Neural cell (in vitro differentiated cells): ENCODE measurements around the gene TRAPPC2. TPM values are rescaled to one million over a fixed set of nuclear protein-coding genes. Genes with fewer than 3 reads are reported as not detected.

Experiments used
- H2AFZ ChIP-seq: fragments of 200-600, 300-800 bp; sonication (generic), shearing (Covaris generic); 2 replicates; pipeline ENCODE4 v1.6.0; 2014; ENCODE audit warnings: low read depth, mild to moderate bottlenecking, antibody characterized with exemption, low read length, moderate library complexity
- H3F3A ChIP-seq: fragments of 200-600 bp; shearing (Covaris generic); 2 replicates; pipeline ENCODE4 v1.6.1; 2016; ENCODE audit warnings: mild to moderate bottlenecking, moderate library complexity, mixed read lengths, antibody characterized with exemption, low read length; ENCODE audit not compliant: insufficient read depth, poor library complexity, severe bottlenecking
- H3K27ac ChIP-seq: fragments of 200-600, 300-800 bp; sonication (generic), shearing (Covaris generic); 2 replicates; pipeline ENCODE4 v1.5.1; 2014; ENCODE audit warnings: mild to moderate bottlenecking, low read length, moderate library complexity
- H3K27me3 ChIP-seq: fragments of 300-800, 200-600 bp; sonication (generic), shearing (Covaris generic); 2 replicates; pipeline ENCODE4 v1.6.0; 2014; ENCODE audit warnings: mild to moderate bottlenecking, low read depth, low read length, moderate library complexity; ENCODE audit not compliant: insufficient read depth
- H3K36me3 ChIP-seq: fragments of 300-800, 200-600 bp; sonication (generic), shearing (Covaris generic); 2 replicates; pipeline ENCODE4 v1.5.1; 2014; ENCODE audit warnings: mild to moderate bottlenecking, antibody characterized with exemption, low read length, moderate library complexity; ENCODE audit not compliant: insufficient read depth
- H3K4me2 ChIP-seq: fragments of 300-800, 200-600 bp; sonication (generic), shearing (Covaris generic); 2 replicates; pipeline ENCODE4 v1.6.0; 2014; ENCODE audit warnings: mild to moderate bottlenecking, low read length
- H3K4me3 ChIP-seq: fragments of 300-800, 200-600 bp; sonication (generic), shearing (Covaris generic); 2 replicates; pipeline ENCODE4 v1.5.1; 2014; ENCODE audit warnings: mild to moderate bottlenecking, low read length, moderate library complexity
- H3K79me2 ChIP-seq: fragments of 200-600 bp; shearing (Covaris generic); replicated peaks from 2 replicates; pipeline ENCODE4 v1.6.0; 2014; ENCODE audit warnings: mild to moderate bottlenecking, low read length, moderate library complexity; ENCODE audit not compliant: insufficient read depth
- H3K9ac ChIP-seq: fragments of 300-800, 200-600 bp; sonication (generic), shearing (Covaris generic); 2 replicates; pipeline ENCODE4 v1.6.1; 2016; ENCODE audit warnings: mild to moderate bottlenecking, low read length, mixed read lengths
- H3K9me2 ChIP-seq: fragments of 200-600 bp; shearing (Covaris generic); 2 replicates; pipeline ENCODE4 v1.6.1; 2016; ENCODE audit warnings: mild to moderate bottlenecking, low read length, mixed read lengths; ENCODE audit not compliant: insufficient read depth
- H3K9me3 ChIP-seq: fragments of 200-600, 300-800 bp; sonication (generic), shearing (Covaris generic); 2 replicates; pipeline ENCODE4 v1.6.1; 2016; ENCODE audit warnings: mild to moderate bottlenecking, mixed run types, low read length, moderate library complexity, mixed read lengths
- H4K20me1 ChIP-seq: fragments of 200-600 bp; shearing (Covaris generic); 2 replicates; pipeline ENCODE4 v1.6.1; 2016; ENCODE audit warnings: mild to moderate bottlenecking, mixed run types; ENCODE audit not compliant: insufficient read depth
- CTCF ChIP-seq: fragments of 450-650 bp; IDR thresholded peaks from 2 replicates; pipeline ENCODE4 v1.5.1; 2014; ENCODE audit warnings: antibody characterized with exemption, mild to moderate bottlenecking, moderate library complexity; ENCODE audit not compliant: poor library complexity, severe bottlenecking
- EP300 ChIP-seq: fragments of 450-650 bp; conservative IDR thresholded peaks from 2 replicates; pipeline ENCODE4 v1.6.1; 2014; ENCODE audit warnings: antibody characterized with exemption, mild to moderate bottlenecking, moderate library complexity; ENCODE audit not compliant: poor library complexity, severe bottlenecking
- EZH2 ChIP-seq: fragments of 200-600, 300-800 bp; shearing (Covaris generic), sonication (generic); IDR thresholded peaks from 2 replicates; pipeline ENCODE4 v1.6.1; 2014; ENCODE audit warnings: antibody characterized with exemption, low read length, borderline replicate concordance, mild to moderate bottlenecking; ENCODE audit not compliant: insufficient read depth, poor library complexity, severe bottlenecking
- MXI1 ChIP-seq: fragments of 450-650 bp; conservative IDR thresholded peaks from 2 replicates; pipeline ENCODE4 v1.6.1; 2014; ENCODE audit warnings: antibody characterized with exemption, mild to moderate bottlenecking; ENCODE audit not compliant: poor library complexity, severe bottlenecking
- POLR2AphosphoS5 ChIP-seq: IDR thresholded peaks from 2 replicates; pipeline ENCODE4 v1.6.1; 2012
- RAD21 ChIP-seq: fragments of 450-650 bp; conservative IDR thresholded peaks from 2 replicates; pipeline ENCODE4 v1.6.1; 2014; ENCODE audit warnings: antibody characterized with exemption, mild to moderate bottlenecking, moderate library complexity
- REST ChIP-seq: IDR thresholded peaks from 2 replicates; pipeline ENCODE4 v1.6.1; 2012; ENCODE audit warnings: borderline replicate concordance
- SMC3 ChIP-seq: fragments of 450-650 bp; conservative IDR thresholded peaks from 2 replicates; pipeline ENCODE4 v1.6.1; 2014; ENCODE audit warnings: antibody characterized with exemption, mild to moderate bottlenecking, moderate library complexity; ENCODE audit not compliant: poor library complexity
- TAF1 ChIP-seq: IDR thresholded peaks from 2 replicates; pipeline ENCODE4 v1.6.1; 2012; ENCODE audit warnings: low read depth
- polyA plus RNA-seq: library from polyadenylated mRNA; depleted of rRNA; stranded (reverse); fragments of >200 nt; gene quantifications from 2 replicates; pipeline ENCODE4 v1.2.3, GENCODE V29; 2014

Gene TRAPPC2
- polyA plus RNA-seq, 1 donor from 2014 or later: 94.2 TPM

GRCh38 chrX:13754765-13755164 is 20.3 kb upstream of the TRAPPC2 start:
- Histone ChIP-seq H3K4me2 (no peak overlapping the region), H3K4me3 (no peak overlapping the region), H3K9me3 (no peaks in the 10 kb centered on the region), H3K9ac (no peak overlapping the region), H2AFZ (no peak overlapping the region), H4K20me1 (no peaks in the 10 kb centered on the region), H3K27me3 (no peaks in the 10 kb centered on the region), H3F3A (no peaks in the 10 kb centered on the region), H3K9me2 (no peaks in the 10 kb centered on the region), H3K36me3 (no peaks in the 10 kb centered on the region), H3K79me2 (no peaks in the 10 kb centered on the region), H3K27ac (no peak overlapping the region)
- TF ChIP-seq POLR2AphosphoS5 (no peak), CTCF (no peak), REST (no peak), TAF1 (no peak), MXI1 (no peak), EP300 (no peak), EZH2 (no peak)

DNA sequence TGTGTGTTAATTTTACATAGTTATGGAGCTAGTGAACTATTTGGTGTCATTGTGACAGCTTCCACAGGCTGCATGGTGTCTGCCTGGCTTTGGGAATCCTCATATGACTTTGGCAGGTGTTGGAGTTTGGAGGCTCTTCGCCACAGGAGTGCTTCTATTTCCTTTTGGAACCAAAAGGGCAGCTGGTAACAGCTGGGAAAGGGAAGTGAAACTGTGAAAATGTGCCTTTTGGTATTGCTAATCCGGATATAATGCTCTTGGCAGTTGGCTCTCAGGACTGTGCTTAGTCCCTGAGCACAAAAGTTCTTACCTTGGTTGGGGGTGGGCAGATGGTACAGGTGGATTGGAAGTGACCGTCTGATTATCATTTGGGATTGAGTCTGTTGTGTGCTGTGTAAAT is 18.2 kb upstream of the TRAPPC2 start:
- Histone ChIP-seq H3K4me3 (no peak overlapping the region), H4K20me1 (no peaks in the 10 kb centered on the region), H2AFZ (no peak overlapping the region), H3K79me2 (no peaks in the 10 kb centered on the region), H3F3A (no peaks in the 10 kb centered on the region), H3K27me3 (no peaks in the 10 kb centered on the region), H3K9me2 (no peaks in the 10 kb centered on the region), H3K9me3 (no peaks in the 10 kb centered on the region), H3K36me3 (no peaks in the 10 kb centered on the region), H3K4me2 (no peak overlapping the region), H3K27ac (no peak overlapping the region), H3K9ac (no peak overlapping the region)
- TF ChIP-seq CTCF (no peak), EZH2 (no peak), RAD21 (no peak), SMC3 (no peak), REST (no peak), EP300 (no peak), TAF1 (no peak), MXI1 (no peak), POLR2AphosphoS5 (no peak)
